Transverse colon (tissue), 4 donors: Measurements from ENCODE around the gene TNRC6B.
"Not testable (repeated sequence)": the region's sequence is repeated elsewhere in the genome, so short reads cannot be mapped to it uniquely, and the experiment has no call there.

Experiments
- POLR2A ChIP-seq: fragments of 450-650 bp; IDR thresholded peaks from one replicate; pipeline ENCODE4 v1.6.1; 2016; ENCODE audit warnings: antibody characterized with exemption, mild to moderate bottlenecking, moderate library complexity
- POLR2AphosphoS5 ChIP-seq, 3 donors: sonication (generic); formaldehyde crosslinking; IDR thresholded peaks; one replicate each; pipeline ENCODE4 v1.6.1; 2016; ENCODE audit warnings: antibody characterized with exemption in 3 of 3
- TF ChIP-seq, protein P1 (sequence below), 5 experiments: fragments of 200-600 bp in 3 of 5; fragments of 450-650 bp in 2 of 5; sonication (generic) in 3 of 5; IDR thresholded peaks; 1 replicate in 2 of 5; 2 replicates in 3 of 5; pipeline ENCODE4 v1.5.1; 2016 to 2017; ENCODE audit warnings: antibody characterized with exemption in 5 of 5, inconsistent platforms in 3 of 5, mild to moderate bottlenecking in 2 of 5, moderate library complexity in 1 of 5

GRCh38 chr22:40311646-40312045, 133.9 kb downstream of the TNRC6B start:
- TF ChIP-seq, protein P1, sequence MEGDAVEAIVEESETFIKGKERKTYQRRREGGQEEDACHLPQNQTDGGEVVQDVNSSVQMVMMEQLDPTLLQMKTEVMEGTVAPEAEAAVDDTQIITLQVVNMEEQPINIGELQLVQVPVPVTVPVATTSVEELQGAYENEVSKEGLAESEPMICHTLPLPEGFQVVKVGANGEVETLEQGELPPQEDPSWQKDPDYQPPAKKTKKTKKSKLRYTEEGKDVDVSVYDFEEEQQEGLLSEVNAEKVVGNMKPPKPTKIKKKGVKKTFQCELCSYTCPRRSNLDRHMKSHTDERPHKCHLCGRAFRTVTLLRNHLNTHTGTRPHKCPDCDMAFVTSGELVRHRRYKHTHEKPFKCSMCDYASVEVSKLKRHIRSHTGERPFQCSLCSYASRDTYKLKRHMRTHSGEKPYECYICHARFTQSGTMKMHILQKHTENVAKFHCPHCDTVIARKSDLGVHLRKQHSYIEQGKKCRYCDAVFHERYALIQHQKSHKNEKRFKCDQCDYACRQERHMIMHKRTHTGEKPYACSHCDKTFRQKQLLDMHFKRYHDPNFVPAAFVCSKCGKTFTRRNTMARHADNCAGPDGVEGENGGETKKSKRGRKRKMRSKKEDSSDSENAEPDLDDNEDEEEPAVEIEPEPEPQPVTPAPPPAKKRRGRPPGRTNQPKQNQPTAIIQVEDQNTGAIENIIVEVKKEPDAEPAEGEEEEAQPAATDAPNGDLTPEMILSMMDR (IDR thresholded peaks at IDR 0.05): not testable (repeated sequence)
- not testable (repeated sequence) for TF ChIP-seq POLR2A; POLR2AphosphoS5 (IDR thresholded peaks at IDR 0.05)
